Ishikawa (cell line): ENCODE measurements around the gene SPON1.

Source experiments
- EGR1 ChIP-seq: IDR thresholded peaks from 2 replicates; pipeline ENCODE4 v1.6.1; 2012
- NFIC ChIP-seq: IDR thresholded peaks from 2 replicates; pipeline ENCODE4 v1.6.1; 2012
- RAD21 ChIP-seq: IDR thresholded peaks from 2 replicates; pipeline ENCODE4 v1.6.1; 2012; ENCODE audit warnings: low read depth

GRCh38 chr11:14242187-14242586, 279.7 kb downstream of the SPON1 start:
- no peak for TF ChIP-seq EGR1
- no peak for TF ChIP-seq NFIC
- no peak for TF ChIP-seq RAD21
